Osteoblast (primary cell): ENCODE data around the gene MUS81. TPM values are rescaled to one million over a fixed set of nuclear protein-coding genes. Genes with fewer than 3 reads are reported as not detected.

Experiments used
- DNase-seq: peaks from one replicate; pipeline ENCODE4 v3.0.0; 2011; ENCODE audit warnings: low spot score, mixed read lengths; ENCODE audit not compliant: insufficient read length; ENCODE audit errors: missing footprints
- H2AFZ ChIP-seq: 2 replicates; pipeline ENCODE4 v1.6.0; 2011; ENCODE audit warnings: mild to moderate bottlenecking, low read length
- H3K27ac ChIP-seq: 2 replicates; pipeline ENCODE4 v1.5.1; 2011; ENCODE audit warnings: mild to moderate bottlenecking, low read depth, low read length, moderate library complexity
- H3K27me3 ChIP-seq: 2 replicates; pipeline ENCODE4 v1.6.0; 2012; ENCODE audit warnings: mild to moderate bottlenecking, control low read depth, inconsistent platforms, low read length, moderate library complexity; ENCODE audit not compliant: insufficient read depth
- H3K36me3 ChIP-seq: 2 replicates; pipeline ENCODE4 v1.5.1; 2011; ENCODE audit warnings: mild to moderate bottlenecking, low read length, control low read depth, moderate library complexity; ENCODE audit not compliant: insufficient read depth
- H3K4me1 ChIP-seq: 2 replicates; pipeline ENCODE4 v1.5.1; 2011; ENCODE audit warnings: mild to moderate bottlenecking, low read length, control low read depth, moderate library complexity; ENCODE audit not compliant: insufficient read depth
- H3K4me2 ChIP-seq: 2 replicates; pipeline ENCODE4 v1.6.0; 2011; ENCODE audit warnings: mild to moderate bottlenecking, low read length; ENCODE audit not compliant: insufficient read depth
- H3K4me3 ChIP-seq: fragments of 200-600 bp; sonication (generic); 3 replicates; pipeline ENCODE4 v1.5.1; 2012; ENCODE audit warnings: mild to moderate bottlenecking, low read length, inconsistent platforms; ENCODE audit not compliant: insufficient read depth
- H3K79me2 ChIP-seq: 2 replicates; pipeline ENCODE4 v1.6.0; 2012; ENCODE audit warnings: mild to moderate bottlenecking, low read length, control low read depth, inconsistent platforms; ENCODE audit not compliant: insufficient read depth
- H3K9me3 ChIP-seq: 2 replicates; pipeline ENCODE4 v1.5.1; 2011; ENCODE audit warnings: low read depth, low read length, control low read depth
- H4K20me1 ChIP-seq: 2 replicates; pipeline ENCODE4 v1.6.0; 2012; ENCODE audit warnings: mild to moderate bottlenecking, low read length, control low read depth; ENCODE audit not compliant: insufficient read depth
- total RNA-seq: library from RNA; depleted of rRNA; stranded (reverse); fragments of >200 nt; gene quantifications from 2 replicates; pipeline ENCODE4 v1.2.3, GENCODE V29; 2012
- TF ChIP-seq, protein P1 (sequence below): IDR thresholded peaks from 2 replicates; pipeline ENCODE4 v1.5.1; 2011; ENCODE audit warnings: mild to moderate bottlenecking, low read depth, low read length, moderate library complexity; ENCODE audit errors: extremely low read depth

MUS81 gene
- total RNA-seq, 1 donor, result 53.6 TPM

DNA sequence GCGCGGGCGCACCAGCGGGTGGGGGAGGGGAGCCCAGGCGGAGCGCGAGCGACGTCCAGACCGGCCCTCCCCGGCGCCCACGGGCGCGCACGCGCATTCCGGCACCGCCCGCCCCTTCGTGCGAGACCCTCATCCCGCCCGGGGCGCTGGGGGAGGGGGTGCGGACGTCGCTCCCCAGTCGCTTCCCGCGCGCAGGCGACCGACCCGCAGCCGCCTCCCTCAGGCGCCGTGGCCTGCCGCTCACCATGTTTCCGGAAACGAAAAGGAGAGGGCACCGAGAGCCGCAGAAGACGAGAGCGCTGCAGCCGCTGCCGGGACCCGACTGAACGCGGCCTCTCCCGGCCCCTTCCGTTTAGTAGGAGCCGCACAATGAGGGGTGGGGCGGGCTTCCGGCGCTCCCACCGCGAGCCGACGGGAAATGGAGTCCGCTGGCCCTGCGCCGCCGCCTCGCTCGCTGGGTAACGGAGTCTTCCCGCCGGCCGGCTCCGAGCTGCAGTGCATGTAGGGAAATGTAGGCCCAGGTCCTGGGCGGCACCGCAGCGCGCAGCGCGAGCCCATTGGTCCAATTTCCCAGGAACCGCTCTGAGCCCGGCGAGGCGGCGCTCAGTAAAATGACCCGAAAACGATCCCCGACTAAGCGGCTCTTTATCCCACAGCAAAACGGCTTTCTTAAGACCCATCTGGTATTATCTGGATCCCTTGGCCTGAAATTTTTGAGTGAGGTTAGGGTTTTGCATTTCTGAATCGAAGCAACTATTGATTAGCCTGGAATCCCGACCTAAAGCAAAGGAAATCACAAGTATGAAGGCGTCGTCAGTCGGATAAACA lies 2.2 kb upstream of the MUS81 start, which contains the start of gene CFL1:
Gene CFL1, minus strand, starts transcription at position 328 of the 828 bp plus-strand sequence. Its CDS starts 81 bp downstream, at position 247.
- Histone ChIP-seq H3K4me1 (peaks cover 45% of the 10 kb centered on the region), H3K36me3 (peaks cover 51% of the 10 kb centered on the region), H4K20me1 (peaks cover 44% of the 10 kb centered on the region), H2AFZ (peak within 1 kb of the TSS; percentile 70), H3K27ac (peak within 1 kb of the TSS; percentile 82), H3K79me2 (peaks cover 74% of the 10 kb centered on the region), H3K4me3 (peak within 1 kb of the TSS; percentile 99), H3K4me2 (peak within 1 kb of the TSS; percentile 99), H3K27me3 (no peaks in the 10 kb centered on the region), H3K9me3 (no peaks in the 10 kb centered on the region)
- TF ChIP-seq, protein P1, sequence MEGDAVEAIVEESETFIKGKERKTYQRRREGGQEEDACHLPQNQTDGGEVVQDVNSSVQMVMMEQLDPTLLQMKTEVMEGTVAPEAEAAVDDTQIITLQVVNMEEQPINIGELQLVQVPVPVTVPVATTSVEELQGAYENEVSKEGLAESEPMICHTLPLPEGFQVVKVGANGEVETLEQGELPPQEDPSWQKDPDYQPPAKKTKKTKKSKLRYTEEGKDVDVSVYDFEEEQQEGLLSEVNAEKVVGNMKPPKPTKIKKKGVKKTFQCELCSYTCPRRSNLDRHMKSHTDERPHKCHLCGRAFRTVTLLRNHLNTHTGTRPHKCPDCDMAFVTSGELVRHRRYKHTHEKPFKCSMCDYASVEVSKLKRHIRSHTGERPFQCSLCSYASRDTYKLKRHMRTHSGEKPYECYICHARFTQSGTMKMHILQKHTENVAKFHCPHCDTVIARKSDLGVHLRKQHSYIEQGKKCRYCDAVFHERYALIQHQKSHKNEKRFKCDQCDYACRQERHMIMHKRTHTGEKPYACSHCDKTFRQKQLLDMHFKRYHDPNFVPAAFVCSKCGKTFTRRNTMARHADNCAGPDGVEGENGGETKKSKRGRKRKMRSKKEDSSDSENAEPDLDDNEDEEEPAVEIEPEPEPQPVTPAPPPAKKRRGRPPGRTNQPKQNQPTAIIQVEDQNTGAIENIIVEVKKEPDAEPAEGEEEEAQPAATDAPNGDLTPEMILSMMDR, result no peak
- DNase-seq, result peak; percentile 99

DNA sequence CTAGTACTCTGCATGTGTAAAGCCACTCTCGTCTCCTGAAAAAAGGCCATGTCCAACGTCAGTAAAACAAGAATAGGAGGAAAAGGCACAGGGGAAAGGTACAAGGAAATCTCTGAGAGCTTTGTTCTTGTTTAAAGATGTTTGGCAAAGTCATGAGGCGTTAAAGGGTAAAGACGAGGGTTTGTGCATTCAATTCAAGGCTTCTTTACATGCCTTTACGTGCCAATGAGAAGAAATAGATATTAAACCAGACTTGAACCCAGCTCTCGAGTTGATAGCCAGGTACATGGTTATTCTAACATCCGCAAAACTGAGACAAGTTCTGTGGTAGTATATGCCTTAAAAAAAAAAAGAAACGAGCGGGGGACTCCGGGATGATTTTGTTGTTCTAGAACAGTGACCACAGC lies 1.5 kb upstream of the MUS81 start:
- H3K4me2 ChIP-seq, result peak overlapping the region; percentile 99
- H3K79me2 ChIP-seq, result peaks cover 72% of the 10 kb centered on the region
- peak overlapping the region; percentile 99 for H3K4me3 ChIP-seq
- peak overlapping the region; percentile 69 for H2AFZ ChIP-seq
- peaks cover 45% of the 10 kb centered on the region for H3K4me1 ChIP-seq
- no peaks in the 10 kb centered on the region for H3K27me3 ChIP-seq
- TF ChIP-seq, protein P1, result no peak
- no peak for DNase-seq
- peaks cover 50% of the 10 kb centered on the region for H3K36me3 ChIP-seq
- H4K20me1 ChIP-seq, result peaks cover 41% of the 10 kb centered on the region
- H3K9me3 ChIP-seq, result no peaks in the 10 kb centered on the region
- peak overlapping the region; percentile 82 for H3K27ac ChIP-seq

DNA sequence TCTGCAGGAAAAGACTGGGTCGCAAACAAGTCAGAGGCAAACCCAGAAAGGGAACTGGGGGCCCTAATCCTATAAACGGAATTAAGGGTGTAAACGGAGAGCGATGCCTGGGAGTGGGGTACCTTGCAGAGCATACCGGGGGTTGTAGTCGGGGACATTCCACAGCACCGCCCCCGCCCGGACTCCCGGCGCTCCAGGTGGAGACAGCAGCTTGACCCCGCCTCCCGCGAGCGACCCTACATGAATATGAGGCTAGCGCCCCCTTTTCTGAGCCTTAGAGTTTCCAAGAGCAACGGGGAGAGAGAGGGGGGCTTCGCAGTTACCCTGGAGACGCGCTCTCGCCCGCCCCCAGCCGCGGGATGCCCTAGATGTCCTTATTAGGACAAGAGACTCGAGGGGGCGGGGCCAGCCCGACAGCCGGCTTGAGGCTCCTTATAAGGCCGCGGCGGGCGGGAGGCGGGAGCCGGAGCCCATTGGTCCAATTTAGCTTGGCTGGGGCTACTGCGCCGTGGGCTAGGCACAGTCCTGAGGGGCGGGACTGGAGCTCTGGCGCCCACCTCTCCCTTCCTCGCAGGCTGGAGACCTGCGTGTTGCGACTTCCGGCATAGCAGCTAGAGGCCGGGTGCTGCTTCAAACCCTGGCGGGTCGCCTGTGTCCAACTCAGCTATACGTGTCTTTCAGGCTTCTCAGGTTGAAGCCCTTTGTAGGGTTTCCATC lies 980 bp upstream of the MUS81 start:
- H2AFZ ChIP-seq, result peak overlapping the region; percentile 64
- H4K20me1 ChIP-seq, result peaks cover 36% of the 10 kb centered on the region
- no peaks in the 10 kb centered on the region for H3K27me3 ChIP-seq
- peak overlapping the region; percentile 99 for H3K4me2 ChIP-seq
- peaks cover 50% of the 10 kb centered on the region for H3K36me3 ChIP-seq
- H3K4me3 ChIP-seq, result peak overlapping the region; percentile 99
- peaks cover 67% of the 10 kb centered on the region for H3K79me2 ChIP-seq
- H3K4me1 ChIP-seq, result peaks cover 45% of the 10 kb centered on the region
- H3K9me3 ChIP-seq, result no peaks in the 10 kb centered on the region
- peak overlapping the region; percentile 82 for H3K27ac ChIP-seq
- TF ChIP-seq, protein P1, result no peak
- DNase-seq, result peak; percentile 99

DNA sequence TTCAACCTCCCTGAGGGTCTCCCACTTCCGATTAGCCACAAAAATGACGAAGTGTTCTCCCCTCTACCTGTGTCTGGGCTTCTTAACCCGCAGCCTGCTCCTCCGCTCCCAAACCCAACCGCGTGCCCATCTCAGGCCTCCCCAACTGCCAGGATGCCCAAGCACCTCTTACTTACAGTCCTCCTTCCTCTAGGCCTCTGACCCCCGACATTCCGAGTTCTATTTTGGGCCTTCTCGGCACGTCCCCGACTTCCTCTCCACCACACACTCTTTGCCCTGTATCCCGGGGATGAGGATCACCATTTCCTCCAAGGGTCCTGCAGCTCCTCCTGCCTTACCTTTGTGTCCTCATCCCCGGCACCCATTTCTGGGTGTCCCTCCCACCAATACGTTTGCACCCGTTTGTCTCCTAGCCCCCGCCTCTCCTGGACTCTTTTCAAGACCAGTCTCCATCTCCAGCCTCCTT lies 388 bp upstream of the MUS81 start:
- TF ChIP-seq, protein P1, result no peak
- Histone ChIP-seq H3K79me2 (peaks cover 65% of the 10 kb centered on the region), H3K4me2 (peak overlapping the region; percentile 99), H4K20me1 (peaks cover 30% of the 10 kb centered on the region), H3K4me3 (peak overlapping the region; percentile 99), H3K27me3 (no peaks in the 10 kb centered on the region), H3K36me3 (peaks cover 50% of the 10 kb centered on the region), H3K9me3 (no peaks in the 10 kb centered on the region), H3K4me1 (peaks cover 45% of the 10 kb centered on the region), H2AFZ (peak overlapping the region; percentile 36), H3K27ac (peak overlapping the region; percentile 82)
- peak; percentile 90 for DNase-seq
